ENCODE results near the gene SEC22B.
"Not testable (repeated sequence)": the region's sequence is repeated elsewhere in the genome, so short reads cannot be mapped to it uniquely, and the experiment has no call there.

DNA sequence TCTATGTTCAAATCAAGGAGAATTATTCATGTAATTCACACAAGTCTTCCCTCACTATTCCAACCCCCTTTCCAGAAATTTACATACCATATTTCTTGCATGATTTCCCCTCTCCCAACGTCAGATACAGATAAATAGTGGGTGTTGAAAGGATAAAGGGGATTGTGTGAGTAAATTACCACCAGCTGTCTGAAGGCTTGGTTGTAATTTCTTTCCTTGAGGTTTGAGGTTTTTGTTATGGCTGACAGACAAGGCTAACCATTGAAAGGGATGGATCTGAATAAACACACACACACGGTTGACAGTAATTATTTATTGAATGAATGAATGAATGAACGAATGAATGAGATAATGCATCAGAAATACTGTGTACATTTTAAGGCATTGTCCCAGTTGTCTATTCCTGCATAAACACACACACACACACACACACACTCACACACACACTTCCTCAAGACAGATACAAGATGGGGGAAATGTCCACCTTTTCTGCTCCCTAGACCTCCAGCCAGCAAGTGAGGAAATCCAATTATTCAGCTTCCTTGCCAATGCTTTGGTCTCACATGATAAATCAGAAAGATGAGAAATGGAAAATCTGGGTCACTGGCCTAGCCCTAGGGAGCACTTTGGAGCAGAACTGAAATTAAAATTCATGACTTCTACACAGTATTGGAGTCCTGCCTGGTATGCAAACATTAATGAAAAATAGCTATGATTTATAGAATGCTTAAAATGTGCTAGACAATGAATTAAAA lies 41.0 kb upstream of the SEC22B start:
- TF ChIP-seq, protein P1, sequence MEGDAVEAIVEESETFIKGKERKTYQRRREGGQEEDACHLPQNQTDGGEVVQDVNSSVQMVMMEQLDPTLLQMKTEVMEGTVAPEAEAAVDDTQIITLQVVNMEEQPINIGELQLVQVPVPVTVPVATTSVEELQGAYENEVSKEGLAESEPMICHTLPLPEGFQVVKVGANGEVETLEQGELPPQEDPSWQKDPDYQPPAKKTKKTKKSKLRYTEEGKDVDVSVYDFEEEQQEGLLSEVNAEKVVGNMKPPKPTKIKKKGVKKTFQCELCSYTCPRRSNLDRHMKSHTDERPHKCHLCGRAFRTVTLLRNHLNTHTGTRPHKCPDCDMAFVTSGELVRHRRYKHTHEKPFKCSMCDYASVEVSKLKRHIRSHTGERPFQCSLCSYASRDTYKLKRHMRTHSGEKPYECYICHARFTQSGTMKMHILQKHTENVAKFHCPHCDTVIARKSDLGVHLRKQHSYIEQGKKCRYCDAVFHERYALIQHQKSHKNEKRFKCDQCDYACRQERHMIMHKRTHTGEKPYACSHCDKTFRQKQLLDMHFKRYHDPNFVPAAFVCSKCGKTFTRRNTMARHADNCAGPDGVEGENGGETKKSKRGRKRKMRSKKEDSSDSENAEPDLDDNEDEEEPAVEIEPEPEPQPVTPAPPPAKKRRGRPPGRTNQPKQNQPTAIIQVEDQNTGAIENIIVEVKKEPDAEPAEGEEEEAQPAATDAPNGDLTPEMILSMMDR (conservative IDR thresholded peaks at IDR 0.05): not testable (repeated sequence)
- TF ChIP-seq ZFX (IDR thresholded peaks at IDR 0.05): not testable (repeated sequence)

Measured in C4-2B (cell line).